GM12878 (cell line): ENCODE measurements around the gene TRPC6. TPM values are rescaled to one million over a fixed set of nuclear protein-coding genes. Genes with fewer than 3 reads are reported as not detected.

Source experiments
- ATAC-seq: fragments of 200-7000 bp; cut with Tn5 transposase; 3 replicates; pipeline ENCODE4 v1.9.1; 2020; ENCODE audit warnings: mild to moderate bottlenecking, moderate library complexity
- BruUV-seq: library from RNA; stranded (reverse); fragments of 400-500 nt; replicated peaks from 2 replicates; lab custom pipeline; 2021; lab: Mats Ljungman, UMichigan
- CTCF ChIA-PET: fragments of 300-600 bp; sonication (Branson Sonifier 250); formaldehyde crosslinking; extraction: SDS; loops from one replicate; lab custom pipeline; 2021; ENCODE audit warnings: inconsistent platforms; lab: Yijun Ruan, JAX
- POLR2A ChIA-PET: fragments of 350-600 bp; formaldehyde crosslinking; extraction: SDS; loops from one replicate; lab custom pipeline; 2021; ENCODE audit warnings: inconsistent platforms; lab: Charles Lee
- RAD21 ChIA-PET: fragments of 300-600 bp; sonication (Branson Sonifier 250); formaldehyde crosslinking; loops from one replicate; lab custom pipeline; 2023; ENCODE audit warnings: antibody characterized with exemption; ENCODE audit not compliant: unreplicated experiment; lab: Charles Lee
- SMC1A ChIA-PET: fragments of 300-600 bp; sonication (Branson Sonifier 250); formaldehyde crosslinking; loops from one replicate; lab custom pipeline; 2023; ENCODE audit not compliant: unreplicated experiment, uncharacterized antibody; lab: Charles Lee
- DNase-seq: peaks from one replicate; pipeline ENCODE4 v3.0.0-alpha.2; 2011; ENCODE audit warnings: low read depth, low spot score
- FAIRE-seq: peaks from 3 replicates; lab custom pipeline; 2011; peaks lifted over from hg19 to GRCh38; lab: Jason Lieb, UNC
- H2AFZ ChIP-seq: 2 replicates; pipeline ENCODE4 v1.6.0; 2011; ENCODE audit warnings: low read depth, low read length, control low read depth; ENCODE audit not compliant: control insufficient read depth
- H3K27ac ChIP-seq: 2 replicates; pipeline ENCODE4 v1.5.1; 2011; ENCODE audit warnings: control low read depth; ENCODE audit not compliant: control insufficient read depth, insufficient read depth
- H3K27me3 ChIP-seq, 2 experiments: replicated peaks in 1 of 2; 2 replicates each; pipeline versions ENCODE4 v1.6.0 to v1.6.1; 2011; ENCODE audit warnings: low read length in 1 of 2; ENCODE audit not compliant: control insufficient read depth in 2 of 2, insufficient read depth in 2 of 2
- H3K36me3 ChIP-seq, 2 experiments: 2 replicates each; pipeline ENCODE4 v1.5.1; 2011; ENCODE audit warnings: low read length in 1 of 2; ENCODE audit not compliant: control insufficient read depth in 2 of 2, insufficient read depth in 2 of 2
- H3K4me1 ChIP-seq: 2 replicates; pipeline ENCODE4 v1.6.1; 2011; ENCODE audit warnings: mild to moderate bottlenecking, low read length, moderate library complexity, mixed read lengths; ENCODE audit not compliant: control insufficient read depth, insufficient read depth
- H3K4me2 ChIP-seq: 2 replicates; pipeline ENCODE4 v1.6.0; 2011; ENCODE audit warnings: control low read depth; ENCODE audit not compliant: control insufficient read depth, insufficient read depth
- H3K4me3 ChIP-seq: fragments of 200-600 bp; sonication (generic); 2 replicates; pipeline ENCODE4 v1.5.1; 2016
- H3K79me2 ChIP-seq: 2 replicates; pipeline ENCODE4 v1.6.0; 2011; ENCODE audit warnings: low read length; ENCODE audit not compliant: control insufficient read depth, insufficient read depth
- H3K9ac ChIP-seq: 2 replicates; pipeline ENCODE4 v1.8.0; 2011; ENCODE audit warnings: low read length, control low read depth, mixed read lengths; ENCODE audit not compliant: control insufficient read depth, insufficient read depth
- H3K9me3 ChIP-seq: replicated peaks from 3 replicates; pipeline ENCODE4 v1.5.1; 2011; ENCODE audit warnings: mild to moderate bottlenecking, low read length; ENCODE audit not compliant: control insufficient read depth, insufficient read depth
- H4K20me1 ChIP-seq: 2 replicates; pipeline ENCODE4 v1.6.0; 2011; ENCODE audit not compliant: control insufficient read depth, insufficient read depth
- CBX5 ChIP-seq: sonication (generic); IDR thresholded peaks from 2 replicates; pipeline ENCODE4 v1.6.1; 2016; ENCODE audit warnings: low read depth, moderate library complexity, mild to moderate bottlenecking, inconsistent platforms
- EP300 ChIP-seq, 2 experiments: fragments of 150-350 bp in 1 of 2; IDR thresholded peaks; 2 replicates each; pipeline ENCODE4 v1.6.1; 2011 to 2012; ENCODE audit warnings: low read depth in 2 of 2, low read length in 2 of 2, borderline replicate concordance in 1 of 2, improper control_type of control experiment in 1 of 2, inconsistent platforms in 1 of 2; ENCODE audit not compliant: control insufficient read depth in 1 of 2
- JUND ChIP-seq: IDR thresholded peaks from 2 replicates; pipeline ENCODE4 v1.6.1; 2012; ENCODE audit warnings: low read depth, mild to moderate bottlenecking, low read length, improper control_type of control experiment, moderate library complexity
- MEF2A ChIP-seq: IDR thresholded peaks from 2 replicates; pipeline ENCODE4 v1.6.1; 2011; ENCODE audit warnings: low read depth, mild to moderate bottlenecking, low read length, moderate library complexity; ENCODE audit not compliant: insufficient read depth
- MTA2 ChIP-seq: fragments of 450-650 bp; IDR thresholded peaks from 2 replicates; pipeline ENCODE4 v1.6.1; 2016; ENCODE audit warnings: low read depth, mild to moderate bottlenecking, moderate library complexity
- NFYA ChIP-seq: IDR thresholded peaks from 2 replicates; pipeline ENCODE4 v1.6.1; 2011; ENCODE audit warnings: low read depth, mild to moderate bottlenecking, low read length, improper control_type of control experiment, borderline replicate concordance
- NR2C1 ChIP-seq: fragments of 450-650 bp; IDR thresholded peaks from 2 replicates; pipeline ENCODE4 v1.6.1; 2017; ENCODE audit warnings: antibody characterized with exemption, mild to moderate bottlenecking, moderate library complexity
- RUNX3 ChIP-seq: IDR thresholded peaks from 2 replicates; pipeline ENCODE4 v1.6.1; 2012; ENCODE audit warnings: low read length, inconsistent platforms
- SMAD5 ChIP-seq: IDR thresholded peaks from 2 replicates; pipeline ENCODE4 v1.6.1; 2016; ENCODE audit warnings: antibody characterized with exemption, low read depth
- SPI1 ChIP-seq: IDR thresholded peaks from 2 replicates; pipeline ENCODE4 v1.6.1; 2011; ENCODE audit warnings: low read depth, mild to moderate bottlenecking, low read length, moderate library complexity, borderline replicate concordance; ENCODE audit not compliant: insufficient read depth
- SUPT20H ChIP-seq: IDR thresholded peaks from 2 replicates; pipeline ENCODE4 v1.6.1; 2011; ENCODE audit warnings: low read depth, mild to moderate bottlenecking, low read length, moderate library complexity, borderline replicate concordance; ENCODE audit not compliant: control insufficient read depth
- YY1 ChIP-seq: IDR thresholded peaks from 2 replicates; pipeline ENCODE4 v1.6.1; 2011; ENCODE audit warnings: low read depth, mild to moderate bottlenecking, low read length
- ZNF274 ChIP-seq: IDR thresholded peaks from one replicate; pipeline ENCODE4 v1.8.0; 2011; ENCODE audit not compliant: insufficient read length, insufficient read depth
- WGBS: methylation state at CpG from one replicate; pipeline ENCODE4 v1.1.6; 2016; ENCODE audit warnings: low lambda C conversion rate; ENCODE audit not compliant: insufficient replicate concordance, insufficient coverage; ENCODE audit errors: missing lambda C conversion rate; 5-methylcytosine and 5-hydroxymethylcytosine counted together
- in situ Hi-C: fragments of 300-500 bp; cut with MboI; formaldehyde crosslinking; loops from 9 replicates; pipeline ENCODE4 v1.14.3; 2018; ENCODE audit warnings: mixed read lengths
- intact Hi-C: fragments of 100-400 bp; cut with micrococcal nuclease; formaldehyde crosslinking; loops from one replicate; pipeline ENCODE4 v1.14.2; 2022; ENCODE audit not compliant: unreplicated experiment
- polyA plus RNA-seq, 11 experiments: library from polyadenylated mRNA; depleted of rRNA in 4 of 11; unstranded in 6 of 11; stranded (reverse) in 5 of 11; fragments of >200 nt; fragmentation: Nextera tagmentation in 4 of 11; fragmentation: Illumina TruSeq in 1 of 11; extraction: Ambion mirVana in 4 of 11; extraction: Trizol in 1 of 11; gene quantifications; 1 replicate in 1 of 11; 2 replicates in 10 of 11; pipeline versions ENCODE4 v1.2.1 to v1.2.3, GENCODE V29; 2011 to 2016; ENCODE audit warnings: inconsistent platforms in 2 of 11, missing spikeins in 2 of 11, low read depth in 1 of 11
- total RNA-seq, 4 experiments: library from RNA; depleted of rRNA in 3 of 4; stranded (reverse); fragments of >200 nt in 3 of 4; fragmentation: Illumina TruSeq in 1 of 4; extraction: Trizol in 1 of 4; gene quantifications; 2 replicates each; pipeline versions ENCODE4 v1.2.1 to v1.2.3, GENCODE V29; 2013 to 2021
- TF ChIP-seq, protein P1 (sequence below): IDR thresholded peaks from 2 replicates; pipeline ENCODE4 v1.6.1; 2012; ENCODE audit warnings: low read length, inconsistent platforms
- TF ChIP-seq, protein P2 (sequence below): fragments of 450-650 bp; conservative IDR thresholded peaks from 2 replicates; pipeline ENCODE4 v1.6.1; 2017; ENCODE audit warnings: mild to moderate bottlenecking, moderate library complexity
- TF ChIP-seq, protein P3 (sequence below): fragments of 450-650 bp; formaldehyde crosslinking; IDR thresholded peaks from 2 replicates; pipeline ENCODE4 v1.5.0; 2022; ENCODE audit warnings: mild to moderate bottlenecking, missing genetic modification characterization

The TRPC6 gene
- total and polyA plus RNA-seq, 10 of the 15 experiments (the other 5 are each of a cell fraction or from before 2014, with no cell fraction given), result not detected

DNA sequence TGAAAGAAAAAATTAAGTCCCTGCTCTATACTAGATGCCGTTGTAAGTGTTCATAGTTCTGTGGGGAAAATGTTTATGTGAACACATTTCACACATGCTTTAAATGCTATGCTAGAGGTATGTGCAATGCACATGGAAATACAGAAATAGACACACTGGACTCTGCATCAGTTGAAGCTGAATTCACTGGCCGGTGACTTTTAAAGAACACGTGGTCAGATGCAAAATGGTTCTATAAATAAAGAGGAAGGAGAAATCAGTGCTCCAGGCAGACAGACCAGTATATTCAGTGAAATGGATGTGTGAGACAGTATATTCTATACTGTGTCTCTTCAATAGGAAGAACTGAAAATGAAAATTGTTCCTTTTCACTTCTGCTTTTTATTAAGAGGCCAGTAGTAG is 29.9 kb downstream of the TRPC6 start (continued):
- TF ChIP-seq SUPT20H (no peak), MTA2 (no peak), CBX5 (0 out of 2 replicates have a peak, but pooled peaks have one; percentile 53), JUND (no peak), YY1 (no peak), SPI1 (peak; percentile 94), SMAD5 (no peak), EP300 (IDR thresholded peaks at IDR 0.05; ENCODE audit: borderline replicate concordance in 1 of 2, control insufficient read depth in 1 of 2, low read depth in 2 of 2, low read length in 2 of 2) (no peak), ZNF274 (no peak), MEF2A (0 out of 2 replicates have a peak, but pooled peaks have one; percentile 57), RUNX3 (0 out of 2 replicates have a peak, but pooled peaks have one; percentile 8)
- TF ChIP-seq, protein P1, sequence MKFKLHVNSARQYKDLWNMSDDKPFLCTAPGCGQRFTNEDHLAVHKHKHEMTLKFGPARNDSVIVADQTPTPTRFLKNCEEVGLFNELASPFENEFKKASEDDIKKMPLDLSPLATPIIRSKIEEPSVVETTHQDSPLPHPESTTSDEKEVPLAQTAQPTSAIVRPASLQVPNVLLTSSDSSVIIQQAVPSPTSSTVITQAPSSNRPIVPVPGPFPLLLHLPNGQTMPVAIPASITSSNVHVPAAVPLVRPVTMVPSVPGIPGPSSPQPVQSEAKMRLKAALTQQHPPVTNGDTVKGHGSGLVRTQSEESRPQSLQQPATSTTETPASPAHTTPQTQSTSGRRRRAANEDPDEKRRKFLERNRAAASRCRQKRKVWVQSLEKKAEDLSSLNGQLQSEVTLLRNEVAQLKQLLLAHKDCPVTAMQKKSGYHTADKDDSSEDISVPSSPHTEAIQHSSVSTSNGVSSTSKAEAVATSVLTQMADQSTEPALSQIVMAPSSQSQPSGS, result peak; percentile 36; the same call in 1 of the 2 replicates

DNA sequence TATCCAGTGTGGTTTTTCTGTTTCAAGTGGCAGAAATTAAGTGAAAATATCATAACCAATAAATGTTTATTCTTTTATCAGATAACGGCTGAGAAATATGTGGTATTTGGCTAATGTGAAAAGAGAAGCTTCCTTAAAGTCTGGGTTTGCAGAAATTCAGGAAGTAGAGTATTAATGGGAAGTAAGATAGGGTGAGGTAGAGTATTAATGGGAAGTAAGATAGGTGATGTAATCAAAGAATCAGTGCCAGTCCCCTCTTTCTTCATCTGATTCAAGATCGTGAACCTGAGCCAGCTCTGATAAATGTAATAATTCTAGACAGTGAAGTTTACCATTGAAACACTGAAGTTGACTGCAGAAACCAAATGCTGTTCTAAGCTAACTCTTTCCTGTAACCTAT is 30.9 kb downstream of the TRPC6 start:
- ATAC-seq (no peak), DNase-seq (no peak), FAIRE-seq (peak; percentile 27)
- TF ChIP-seq, protein P2, sequence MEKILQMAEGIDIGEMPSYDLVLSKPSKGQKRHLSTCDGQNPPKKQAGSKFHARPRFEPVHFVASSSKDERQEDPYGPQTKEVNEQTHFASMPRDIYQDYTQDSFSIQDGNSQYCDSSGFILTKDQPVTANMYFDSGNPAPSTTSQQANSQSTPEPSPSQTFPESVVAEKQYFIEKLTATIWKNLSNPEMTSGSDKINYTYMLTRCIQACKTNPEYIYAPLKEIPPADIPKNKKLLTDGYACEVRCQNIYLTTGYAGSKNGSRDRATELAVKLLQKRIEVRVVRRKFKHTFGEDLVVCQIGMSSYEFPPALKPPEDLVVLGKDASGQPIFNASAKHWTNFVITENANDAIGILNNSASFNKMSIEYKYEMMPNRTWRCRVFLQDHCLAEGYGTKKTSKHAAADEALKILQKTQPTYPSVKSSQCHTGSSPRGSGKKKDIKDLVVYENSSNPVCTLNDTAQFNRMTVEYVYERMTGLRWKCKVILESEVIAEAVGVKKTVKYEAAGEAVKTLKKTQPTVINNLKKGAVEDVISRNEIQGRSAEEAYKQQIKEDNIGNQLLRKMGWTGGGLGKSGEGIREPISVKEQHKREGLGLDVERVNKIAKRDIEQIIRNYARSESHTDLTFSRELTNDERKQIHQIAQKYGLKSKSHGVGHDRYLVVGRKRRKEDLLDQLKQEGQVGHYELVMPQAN, result no peak
- TF ChIP-seq NR2C1, result no peak
- no peak for TF ChIP-seq NFYA
- TF ChIP-seq, protein P3, sequence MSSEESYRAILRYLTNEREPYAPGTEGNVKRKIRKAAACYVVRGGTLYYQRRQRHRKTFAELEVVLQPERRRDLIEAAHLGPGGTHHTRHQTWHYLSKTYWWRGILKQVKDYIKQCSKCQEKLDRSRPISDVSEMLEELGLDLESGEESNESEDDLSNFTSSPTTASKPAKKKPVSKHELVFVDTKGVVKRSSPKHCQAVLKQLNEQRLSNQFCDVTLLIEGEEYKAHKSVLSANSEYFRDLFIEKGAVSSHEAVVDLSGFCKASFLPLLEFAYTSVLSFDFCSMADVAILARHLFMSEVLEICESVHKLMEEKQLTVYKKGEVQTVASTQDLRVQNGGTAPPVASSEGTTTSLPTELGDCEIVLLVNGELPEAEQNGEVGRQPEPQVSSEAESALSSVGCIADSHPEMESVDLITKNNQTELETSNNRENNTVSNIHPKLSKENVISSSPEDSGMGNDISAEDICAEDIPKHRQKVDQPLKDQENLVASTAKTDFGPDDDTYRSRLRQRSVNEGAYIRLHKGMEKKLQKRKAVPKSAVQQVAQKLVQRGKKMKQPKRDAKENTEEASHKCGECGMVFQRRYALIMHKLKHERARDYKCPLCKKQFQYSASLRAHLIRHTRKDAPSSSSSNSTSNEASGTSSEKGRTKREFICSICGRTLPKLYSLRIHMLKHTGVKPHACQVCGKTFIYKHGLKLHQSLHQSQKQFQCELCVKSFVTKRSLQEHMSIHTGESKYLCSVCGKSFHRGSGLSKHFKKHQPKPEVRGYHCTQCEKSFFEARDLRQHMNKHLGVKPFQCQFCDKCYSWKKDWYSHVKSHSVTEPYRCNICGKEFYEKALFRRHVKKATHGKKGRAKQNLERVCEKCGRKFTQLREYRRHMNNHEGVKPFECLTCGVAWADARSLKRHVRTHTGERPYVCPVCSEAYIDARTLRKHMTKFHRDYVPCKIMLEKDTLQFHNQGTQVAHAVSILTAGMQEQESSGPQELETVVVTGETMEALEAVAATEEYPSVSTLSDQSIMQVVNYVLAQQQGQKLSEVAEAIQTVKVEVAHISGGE (CRISPR knock-in tag), result no peak
- ChIA-PET SMC1A (interaction anchor here (0.9 to 1.4 kb wide), 2 partner anchors 21 to 39 kb away, joined by 3 read pairs; no protein-coding TSS in a partner anchor), RAD21 (interaction anchor here (1.6 kb wide), 1 partner anchor 9 kb away, joined by 3 read pairs; no protein-coding TSS in a partner anchor), CTCF (interaction anchor here (0.6 to 1.6 kb wide), 3 partner anchors 8 to 37 kb away, joined by 3 to 4 read pairs (median 3); no protein-coding TSS in a partner anchor), POLR2A (interaction anchor here (0.5 kb wide), 1 partner anchor 1059 kb away, joined by 4 read pairs; no protein-coding TSS in a partner anchor)
- WGBS, result 40% methylated on average over 2 of the region's 2 CpGs
- Histone ChIP-seq H3K27ac (no peak overlapping the region), H2AFZ (no peak overlapping the region), H3K79me2 (no peaks in the 10 kb centered on the region), H3K9me3 (no peaks in the 10 kb centered on the region; the same call in 2 of the 3 replicates), H3K4me1 (peaks cover 7% of the 10 kb centered on the region; the same call in 1 of the 2 replicates), H3K4me2 (no peak overlapping the region), H3K36me3 (no peaks in the 10 kb centered on the region), H3K27me3 (no peaks in the 10 kb centered on the region), H3K4me3 (no peak overlapping the region), H3K9ac (no peak overlapping the region), H4K20me1 (no peaks in the 10 kb centered on the region)
- intact Hi-C loops, result no loop called here
- in situ Hi-C loops, result no loop called here
- BruUV-seq, result no TSS peak
